Endodermal cell (in vitro differentiated cells): ENCODE measurements around the gene CAPZA2. TPM values are rescaled to one million over a fixed set of nuclear protein-coding genes. Genes with fewer than 3 reads are reported as not detected.

Experiments
- DNase-seq: peaks from one replicate; pipeline ENCODE4 v3.0.0-alpha.2; 2017
- H3K27ac ChIP-seq: 2 replicates; pipeline ENCODE4 v1.5.1; 2013; ENCODE audit warnings: mild to moderate bottlenecking, low read depth, low read length, moderate library complexity
- H3K27me3 ChIP-seq: 2 replicates; pipeline ENCODE4 v1.6.1; 2013; ENCODE audit warnings: mild to moderate bottlenecking, low read length, moderate library complexity; ENCODE audit not compliant: insufficient read depth, control insufficient read depth, poor library complexity, severe bottlenecking
- H3K36me3 ChIP-seq: 2 replicates; pipeline ENCODE4 v1.7.0; 2013; ENCODE audit warnings: mild to moderate bottlenecking, low read length, moderate library complexity; ENCODE audit not compliant: control insufficient read depth, insufficient read depth
- H3K4me1 ChIP-seq: one replicate; pipeline ENCODE4 v1.7.0; 2013; ENCODE audit warnings: low read length; ENCODE audit not compliant: control insufficient read depth, insufficient read depth
- H3K4me3 ChIP-seq: 2 replicates; pipeline ENCODE4 v1.5.1; 2013; ENCODE audit warnings: mild to moderate bottlenecking, low read length, moderate library complexity
- H3K9ac ChIP-seq: 2 replicates; pipeline ENCODE4 v1.6.1; 2013; ENCODE audit warnings: mild to moderate bottlenecking, low read length, moderate library complexity; ENCODE audit not compliant: poor library complexity, severe bottlenecking; ENCODE audit errors: extremely low read depth
- H3K9me3 ChIP-seq: 2 replicates; pipeline ENCODE4 v1.6.1; 2013; ENCODE audit warnings: mild to moderate bottlenecking, low read length, moderate library complexity; ENCODE audit not compliant: control insufficient read depth
- H3K27ac Mint-ChIP-seq: 2 replicates; pipeline ENCODE4 v1.8.0; 2020; ENCODE audit warnings: mixed read lengths
- H3K27me3 Mint-ChIP-seq: 2 replicates; pipeline ENCODE4 v1.8.0; 2021; ENCODE audit warnings: mild to moderate bottlenecking, mixed read lengths; ENCODE audit not compliant: insufficient read depth
- H3K36me3 Mint-ChIP-seq: 2 replicates; pipeline ENCODE4 v1.8.0; 2020; ENCODE audit warnings: low read depth, mixed read lengths
- H3K4me1 Mint-ChIP-seq: 2 replicates; pipeline ENCODE4 v1.8.0; 2020; ENCODE audit warnings: mixed read lengths
- H3K4me3 Mint-ChIP-seq: 2 replicates; pipeline ENCODE4 v1.8.0; 2020; ENCODE audit warnings: mild to moderate bottlenecking, moderate library complexity, mixed read lengths
- H3K9me3 Mint-ChIP-seq: 2 replicates; pipeline ENCODE4 v1.8.0; 2020; ENCODE audit warnings: mild to moderate bottlenecking, mixed read lengths
- CTCF ChIP-seq: fragments of 200-600 bp; sonication (generic); conservative IDR thresholded peaks from 2 replicates; pipeline ENCODE4 v1.5.0; 2021; ENCODE audit warnings: antibody characterized with exemption, mild to moderate bottlenecking
- WGBS, 2 experiments: methylation state at CpG; one replicate each; pipeline versions ENCODE4 v1.1.5 to v1.1.7; 2013; ENCODE audit warnings: missing lambda C conversion rate in 2 of 2, mixed read lengths in 1 of 2; ENCODE audit not compliant: insufficient coverage in 1 of 2, insufficient read length in 1 of 2; 5-methylcytosine and 5-hydroxymethylcytosine counted together
- total RNA-seq, 2 donors: library from RNA; stranded (reverse); fragmentation: NEBNext Ultra II Directional in 1 of 2; extraction: Animal tissue kit (Norgen Biotek cat#: 25700) in 1 of 2; gene quantifications; 2 replicates in 1 of 2; 3 replicates in 1 of 2; pipeline ENCODE4 v1.2.1, GENCODE V29; 2021

CAPZA2 gene
- total RNA-seq, 2 donors from 2014 or later: 127 to 133 TPM

- H3K4me3 Mint-ChIP-seq: no peak overlapping the region
- Histone ChIP-seq H3K27me3 (peaks cover 15% of the 10 kb centered on the region), H3K4me3 (no peak overlapping the region), H3K4me1 (no peaks in the 10 kb centered on the region), H3K9me3 (no peaks in the 10 kb centered on the region), H3K9ac (no peak overlapping the region), H3K27ac (no peak overlapping the region), H3K36me3 (no peaks in the 10 kb centered on the region)
- no peaks in the 10 kb centered on the region for H3K36me3 Mint-ChIP-seq
- no peaks in the 10 kb centered on the region for H3K9me3 Mint-ChIP-seq
- no peak for DNase-seq
- TF ChIP-seq CTCF: no peak
- H3K27me3 Mint-ChIP-seq: peaks cover 30% of the 10 kb centered on the region
- 87 to 92% methylated on average over 3 to 4 of the region's 4 CpGs for WGBS, 2 experiments
- H3K27ac Mint-ChIP-seq: no peak overlapping the region
- H3K4me1 Mint-ChIP-seq: peaks cover 15% of the 10 kb centered on the region
These were observed 25.5 kb upstream of the CAPZA2 start for GRCh38 chr7:116836911-116837310.

- Histone ChIP-seq H3K36me3 (no peaks in the 10 kb centered on the region), H3K4me3 (no peak overlapping the region), H3K4me1 (no peaks in the 10 kb centered on the region), H3K9ac (no peak overlapping the region), H3K27me3 (peaks cover 19% of the 10 kb centered on the region), H3K9me3 (no peaks in the 10 kb centered on the region), H3K27ac (no peak overlapping the region)
- H3K27me3 Mint-ChIP-seq: peaks cover 33% of the 10 kb centered on the region
- DNase-seq: no peak
- TF ChIP-seq CTCF: no peak
- no peak overlapping the region for H3K27ac Mint-ChIP-seq
- H3K4me3 Mint-ChIP-seq: no peak overlapping the region
- 90 to 100% methylated on average over 2 to 3 of the region's 3 CpGs for WGBS, 2 experiments
- peaks cover 15% of the 10 kb centered on the region for H3K4me1 Mint-ChIP-seq
- H3K9me3 Mint-ChIP-seq: no peaks in the 10 kb centered on the region
- no peaks in the 10 kb centered on the region for H3K36me3 Mint-ChIP-seq
These were observed 24.8 kb upstream of the CAPZA2 start for GRCh38 chr7:116837586-116837985.

DNA sequence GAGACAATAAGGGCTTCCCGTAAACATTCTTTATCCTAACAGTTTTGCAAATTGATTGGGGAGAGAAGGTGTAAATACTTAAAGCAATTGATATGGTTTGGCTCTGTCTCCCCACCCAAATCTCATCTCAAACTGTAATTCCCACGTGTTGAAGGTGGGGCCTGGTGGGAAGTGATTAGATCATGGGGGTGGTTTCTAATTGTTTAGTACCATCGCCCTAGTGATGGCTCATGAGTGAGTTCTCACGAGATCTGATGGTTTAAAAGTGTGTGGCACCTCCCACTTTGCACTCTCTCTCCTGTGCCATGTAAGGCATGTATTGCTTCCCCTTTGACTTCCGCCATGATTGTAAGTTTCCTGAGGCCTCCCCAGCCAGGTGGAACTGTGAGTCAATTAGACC lies 22.1 kb upstream of the CAPZA2 start:
- H3K9me3 ChIP-seq: no peaks in the 10 kb centered on the region
- H3K27ac ChIP-seq: no peak overlapping the region
- DNase-seq: no peak
- H3K27ac Mint-ChIP-seq: no peak overlapping the region
- 49% methylated on average over 5 of the region's 5 CpGs; no CpG with 5 or more reads in 1 of the 2 experiments for WGBS, 2 experiments
- H3K4me3 Mint-ChIP-seq: no peak overlapping the region
- H3K27me3 ChIP-seq: peaks cover 22% of the 10 kb centered on the region
- no peaks in the 10 kb centered on the region for H3K36me3 Mint-ChIP-seq
- H3K27me3 Mint-ChIP-seq: peaks cover 43% of the 10 kb centered on the region
- no peak for TF ChIP-seq CTCF
- H3K4me3 ChIP-seq: peak overlapping the region; percentile 5
- H3K9me3 Mint-ChIP-seq: no peaks in the 10 kb centered on the region
- H3K9ac ChIP-seq: no peak overlapping the region
- H3K4me1 ChIP-seq: no peaks in the 10 kb centered on the region
- H3K36me3 ChIP-seq: no peaks in the 10 kb centered on the region
- H3K4me1 Mint-ChIP-seq: peaks cover 15% of the 10 kb centered on the region
